H54 (cell line): ENCODE measurements around the gene STON2.

Experiments used
- DNase-seq: peaks from one replicate; pipeline ENCODE4 v3.0.0; 2011; ENCODE audit warnings: low spot score, mixed read lengths; ENCODE audit not compliant: insufficient read length
- FAIRE-seq: peaks from 3 replicates; lab custom pipeline; 2011; peaks lifted over from hg19 to GRCh38; lab: Jason Lieb, UNC
- POLR2A ChIP-seq: IDR thresholded peaks from 2 replicates; pipeline ENCODE4 v1.6.1; 2011; ENCODE audit warnings: low read depth, mild to moderate bottlenecking, low read length

STON2 gene

GRCh38 chr14:81406863-81407262 is 6.7 kb upstream of the STON2 start:
- no peak for TF ChIP-seq POLR2A
- no peak for DNase-seq
- FAIRE-seq: no peak

- TF ChIP-seq POLR2A: no peak
- no peak for DNase-seq
- FAIRE-seq: no peak
Measured at GRCh38 chr14:81402123-81402495, 2.0 kb upstream of the STON2 start.

GRCh38 chr14:81401420-81402122 is 1.4 kb upstream of the STON2 start:
- no peak for TF ChIP-seq POLR2A
- DNase-seq (peak; percentile 14), FAIRE-seq (peak; percentile 88)

GRCh38 chr14:81400852-81401251 is 728 bp upstream of the STON2 start:
- FAIRE-seq (peak; percentile 96), DNase-seq (peak; percentile 5)
- TF ChIP-seq POLR2A: no peak

DNA sequence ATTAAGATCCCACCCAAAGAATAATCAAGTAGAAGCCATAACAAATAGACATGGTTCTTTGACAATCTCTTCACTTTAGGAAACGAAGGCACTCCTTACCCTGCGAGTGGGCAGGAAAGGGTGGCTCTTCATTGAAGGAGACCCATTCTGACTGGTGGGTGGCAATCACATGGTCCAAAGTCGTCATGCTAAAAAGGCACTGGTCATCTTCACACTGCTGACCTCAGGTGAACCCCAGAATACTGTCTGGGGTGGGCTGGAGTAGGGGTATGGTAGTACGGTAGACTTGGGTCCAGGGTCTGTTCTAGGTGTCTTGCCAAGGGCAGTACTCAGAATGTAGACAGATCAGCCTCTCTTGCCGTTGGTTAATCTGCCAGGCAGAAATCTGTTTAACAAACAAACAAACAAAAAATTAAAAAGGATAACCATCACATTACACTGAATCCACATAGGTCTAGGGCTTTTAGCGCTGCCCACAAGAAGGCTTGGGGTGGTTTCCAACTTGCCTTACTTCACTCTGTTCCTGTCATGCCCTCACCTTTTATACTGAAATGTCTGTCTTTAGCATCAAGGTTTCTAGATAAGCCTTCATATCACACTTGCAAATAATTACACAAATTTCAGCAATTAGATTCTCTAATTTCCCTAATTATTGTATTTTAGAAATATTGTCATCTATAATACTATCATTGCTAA is 1.8 kb downstream of the STON2 start:
- no peak for FAIRE-seq
- TF ChIP-seq POLR2A: no peak

GRCh38 chr14:81396113-81396512 is 4.0 kb downstream of the STON2 start:
- no peak for FAIRE-seq
- no peak for TF ChIP-seq POLR2A
- DNase-seq: no peak

More for the DNA sequence above, 1.8 kb downstream of the STON2 start:
- DNase-seq: no peak

DNA sequence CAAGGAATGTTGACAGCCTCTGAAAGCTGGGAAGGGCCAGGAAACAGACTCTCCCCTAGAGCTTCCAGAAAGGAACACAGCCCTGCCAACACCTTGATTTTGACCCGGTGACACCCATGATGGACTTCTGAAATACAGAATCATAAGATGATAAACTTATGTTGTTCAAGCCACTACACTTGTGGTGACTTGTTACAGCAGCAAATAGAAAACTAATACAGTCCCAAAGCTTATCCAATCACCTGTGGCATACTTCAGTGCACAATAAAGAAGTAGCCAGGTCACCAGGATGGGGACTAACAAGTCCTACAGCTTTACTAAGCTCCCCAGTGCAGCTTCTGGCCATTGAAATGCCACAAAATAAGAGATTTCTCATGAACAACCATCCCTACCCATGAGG is 5.4 kb downstream of the STON2 start:
- TF ChIP-seq POLR2A: no peak
- DNase-seq (no peak), FAIRE-seq (no peak)

DNA sequence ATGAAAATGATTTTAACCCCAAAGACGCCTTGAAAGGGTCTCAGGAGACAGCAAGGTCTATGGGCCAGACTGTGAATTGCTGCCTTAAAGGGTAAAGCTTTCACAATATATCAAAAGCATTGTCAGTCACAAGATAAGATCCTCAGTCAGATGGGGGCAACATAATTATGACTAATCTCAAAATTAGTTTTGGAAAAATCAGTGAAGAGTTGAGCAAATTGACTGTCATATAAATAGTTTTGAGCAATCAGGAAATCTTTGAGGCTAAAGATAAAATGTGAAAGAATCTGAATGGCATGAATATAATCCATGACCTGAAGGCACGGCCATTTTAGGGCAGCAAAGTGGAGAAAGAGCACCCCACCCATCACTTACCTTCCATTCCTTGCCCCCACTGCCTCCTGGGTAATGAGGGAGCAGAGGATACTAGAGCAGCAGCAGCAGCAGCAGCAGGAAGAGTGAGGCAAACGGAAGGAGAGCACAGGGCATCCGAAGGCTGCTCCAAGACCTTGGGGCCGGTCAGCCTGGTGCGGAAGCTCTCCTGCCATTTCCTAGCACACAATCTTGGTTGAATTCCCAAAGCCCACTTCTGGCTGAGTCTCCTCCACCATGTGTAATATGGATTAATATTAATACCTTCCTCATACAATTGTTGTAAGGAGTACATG is 7.0 kb downstream of the STON2 start:
- FAIRE-seq: no peak
- no peak for DNase-seq
- no peak for TF ChIP-seq POLR2A

DNA sequence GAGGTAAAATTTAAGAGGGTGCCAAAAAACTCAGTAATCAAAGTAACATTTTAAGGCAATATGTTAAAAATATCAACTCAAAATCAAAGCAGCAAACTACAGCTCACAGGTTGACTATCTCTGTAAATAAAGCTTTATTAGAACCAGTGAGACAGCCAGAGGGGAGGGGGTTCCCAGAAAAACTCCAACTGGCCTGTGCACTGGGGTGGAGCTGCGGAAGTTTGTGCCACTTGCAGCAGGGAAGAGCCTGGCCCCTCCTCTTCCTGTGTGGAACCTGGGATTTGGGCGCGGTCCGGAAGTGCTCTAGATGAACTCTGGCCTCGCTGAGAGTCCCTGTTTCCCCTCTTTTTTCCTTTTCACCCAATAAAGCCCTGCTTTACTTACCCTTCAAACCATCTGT is 8.1 kb downstream of the STON2 start:
- FAIRE-seq (no peak), DNase-seq (no peak)
- no peak for TF ChIP-seq POLR2A

- DNase-seq: no peak
- no peak for TF ChIP-seq POLR2A
Measured at GRCh38 chr14:81390696-81391095, 9.4 kb downstream of the STON2 start.

GRCh38 chr14:81388336-81388735 is 11.8 kb downstream of the STON2 start:
- DNase-seq (no peak), FAIRE-seq (no peak)
- TF ChIP-seq POLR2A: no peak

More at GRCh38 chr14:81390696-81391095, 9.4 kb downstream of the STON2 start:
- FAIRE-seq: no peak

GRCh38 chr14:81386290-81386745 is 13.8 kb downstream of the STON2 start:
- FAIRE-seq (no peak), DNase-seq (no peak)
- TF ChIP-seq POLR2A: no peak

DNA sequence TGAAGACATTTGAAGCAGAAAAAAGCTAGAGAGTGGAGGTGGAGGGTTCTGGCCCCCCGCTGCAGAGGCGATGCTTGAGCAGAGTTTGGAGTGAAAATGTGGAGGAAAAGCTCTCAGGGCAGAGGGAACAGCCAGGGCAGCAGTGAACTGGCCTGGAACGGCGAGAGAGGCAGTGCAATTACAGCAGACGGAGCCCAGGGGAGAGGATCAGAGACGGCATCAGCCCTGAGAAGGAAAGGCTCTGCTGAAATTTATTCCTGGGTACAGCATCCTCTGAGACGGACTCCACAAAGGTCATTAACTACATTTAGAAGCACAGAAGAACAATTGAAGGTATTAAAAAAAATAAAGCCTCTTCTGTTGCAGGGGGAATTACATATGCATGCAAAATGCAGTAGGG is 14.2 kb downstream of the STON2 start:
- no peak for TF ChIP-seq POLR2A
- FAIRE-seq (no peak), DNase-seq (no peak)

DNA sequence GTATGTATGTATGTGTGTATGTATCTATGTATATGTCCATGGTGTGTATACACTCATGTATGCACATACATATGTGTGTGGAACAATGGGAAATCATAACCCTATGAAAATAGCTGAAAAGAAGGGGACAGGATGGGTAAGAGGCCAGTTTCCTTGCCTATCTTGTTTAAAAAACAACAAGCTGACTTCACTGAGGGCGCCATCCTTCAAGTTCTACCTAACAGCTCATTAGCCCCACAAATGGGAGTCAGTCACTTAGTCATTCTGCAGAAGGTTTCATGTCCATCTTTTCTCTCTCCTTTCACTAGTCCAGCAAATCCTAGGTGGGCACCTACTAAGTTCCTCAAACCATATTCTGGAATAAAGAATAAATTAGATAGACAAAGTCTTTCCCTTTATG is 14.7 kb downstream of the STON2 start:
- no peak for TF ChIP-seq POLR2A
- no peak for FAIRE-seq
- DNase-seq: no peak
